ENCODE data around the gene GLRX5.

The GLRX5 gene

DNA sequence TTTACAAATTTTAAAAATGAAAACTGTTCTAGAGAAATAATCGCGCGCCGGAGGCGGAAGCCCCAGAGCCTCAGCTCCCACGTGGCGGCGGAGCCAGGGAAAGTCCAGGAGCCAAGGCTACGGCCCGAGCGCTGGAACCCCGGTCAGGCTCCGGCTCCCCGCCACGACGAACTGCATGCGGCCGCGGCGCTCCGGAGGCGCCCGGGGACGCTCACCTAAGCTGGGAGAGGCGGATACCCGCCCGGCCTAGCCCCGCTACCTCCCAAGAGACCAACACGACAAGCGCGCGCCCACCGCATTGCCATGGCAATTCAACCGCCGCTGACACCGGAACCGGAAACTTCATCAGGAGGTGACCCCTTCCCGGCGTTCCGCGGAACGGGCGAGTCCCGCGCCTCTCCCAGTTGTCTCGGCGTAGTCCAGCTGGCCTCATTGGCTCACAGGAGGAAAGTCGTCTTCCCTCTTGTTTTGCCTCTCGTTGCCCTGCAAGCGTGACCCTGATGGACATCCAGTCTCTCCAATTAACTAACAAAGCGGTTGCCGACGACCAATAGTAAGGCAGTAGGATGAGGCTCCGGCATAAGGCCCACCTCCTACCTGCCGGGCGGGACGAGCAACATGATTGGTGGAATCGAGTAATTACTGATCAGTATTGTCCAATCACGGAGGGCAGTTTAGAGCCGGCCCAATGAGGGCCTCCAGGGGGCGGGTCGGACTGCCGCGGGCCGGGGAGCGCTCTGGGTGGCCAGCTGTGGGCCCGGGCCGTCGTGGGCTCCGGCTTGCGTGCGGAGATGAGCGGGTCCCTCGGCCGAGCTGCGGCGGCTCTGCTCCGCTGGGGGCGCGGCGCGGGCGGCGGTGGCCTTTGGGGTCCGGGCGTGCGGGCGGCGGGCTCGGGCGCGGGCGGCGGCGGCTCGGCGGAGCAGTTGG lies at the start of gene GLRX5:
TSS of gene GLRX5 (plus strand) at position 752 of the 927 bp plus-strand sequence. CDS start at position 792, 40 bp downstream.
- POLR2A ChIA-PET, result interaction anchor here (0.7 to 3.1 kb wide), 7 partner anchors 9 to 89 kb away, joined by 3 to 15 read pairs (median 7); partner anchors contain the start of gene SYNE3
- no peak; the same call in 1 of the 2 replicates for TF ChIP-seq FOXK2 (IDR thresholded peaks at IDR 0.05)
- 0 out of 2 replicates have a peak, but pooled peaks have one; percentile 16 for TF ChIP-seq ELF4 (IDR thresholded peaks at IDR 0.05)
- no peak for TF ChIP-seq BHLHE40 (IDR thresholded peaks at IDR 0.05; ENCODE audit: borderline replicate concordance)
- TF ChIP-seq TARDBP (IDR thresholded peaks at IDR 0.05), result no peak
- no peak for TF ChIP-seq NFRKB (IDR thresholded peaks at IDR 0.05)
- no peak for TF ChIP-seq SP1 (IDR thresholded peaks at IDR 0.05)
- TF ChIP-seq FOXA1 (IDR thresholded peaks at IDR 0.05), result no peak
- TF ChIP-seq SUZ12 (IDR thresholded peaks at IDR 0.05), result no peak
- TF ChIP-seq HDGF (IDR thresholded peaks at IDR 0.05; ENCODE audit: borderline replicate concordance), result no peak
- TF ChIP-seq, protein P1, sequence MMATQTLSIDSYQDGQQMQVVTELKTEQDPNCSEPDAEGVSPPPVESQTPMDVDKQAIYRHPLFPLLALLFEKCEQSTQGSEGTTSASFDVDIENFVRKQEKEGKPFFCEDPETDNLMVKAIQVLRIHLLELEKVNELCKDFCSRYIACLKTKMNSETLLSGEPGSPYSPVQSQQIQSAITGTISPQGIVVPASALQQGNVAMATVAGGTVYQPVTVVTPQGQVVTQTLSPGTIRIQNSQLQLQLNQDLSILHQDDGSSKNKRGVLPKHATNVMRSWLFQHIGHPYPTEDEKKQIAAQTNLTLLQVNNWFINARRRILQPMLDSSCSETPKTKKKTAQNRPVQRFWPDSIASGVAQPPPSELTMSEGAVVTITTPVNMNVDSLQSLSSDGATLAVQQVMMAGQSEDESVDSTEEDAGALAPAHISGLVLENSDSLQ (IDR thresholded peaks at IDR 0.05), result peak; percentile 99
- TF ChIP-seq ARNT (IDR thresholded peaks at IDR 0.05), result peak; percentile 74
- peak; percentile 64 for TF ChIP-seq FOXM1 (IDR thresholded peaks at IDR 0.05; ENCODE audit: borderline replicate concordance)
- TF ChIP-seq L3MBTL2 (conservative IDR thresholded peaks at IDR 0.05), result peak; percentile 55
- no peak for TF ChIP-seq ZNF384 (IDR thresholded peaks at IDR 0.05)
- no peak for TF ChIP-seq LEF1 (IDR thresholded peaks at IDR 0.05; ENCODE audit: borderline replicate concordance)
- no peak for TF ChIP-seq CTBP1 (IDR thresholded peaks at IDR 0.05; ENCODE audit: borderline replicate concordance)
- DNase-seq (ENCODE audit: extremely low spot score), result peak; percentile 94

DNA sequence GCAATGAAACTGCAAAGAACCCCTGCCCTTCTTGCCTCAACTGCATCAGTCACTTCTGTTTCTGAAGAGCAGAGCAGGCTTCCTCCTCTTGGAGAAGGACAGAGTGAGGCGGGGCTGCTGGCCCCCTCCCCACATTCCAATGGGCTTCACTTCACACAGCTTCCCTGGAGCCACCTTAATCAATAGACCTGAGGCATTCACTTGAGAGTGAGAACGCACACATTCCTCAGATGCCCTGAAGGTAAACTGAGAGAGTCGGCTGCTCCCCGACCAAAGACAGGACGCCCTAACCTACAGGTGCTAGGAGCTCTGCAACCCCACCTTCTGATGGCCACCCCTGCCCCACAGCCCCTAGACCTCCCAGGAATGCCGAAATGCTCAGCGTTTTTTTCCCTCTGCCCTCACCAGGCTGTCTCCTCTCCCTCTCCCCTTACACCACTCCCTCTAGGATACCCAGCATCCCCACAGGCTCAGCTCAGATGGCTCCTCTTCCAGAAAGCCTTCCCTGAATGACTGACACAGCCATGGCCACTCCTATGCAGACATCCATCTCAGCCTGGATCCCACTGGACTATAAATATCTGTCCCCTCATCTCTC lies 49.5 kb upstream of the GLRX5 start:
- ChIA-PET POLR2A (no interaction called here), CTCF (interaction anchor here (0.9 kb wide), 1 partner anchor 41 kb away, joined by 5 read pairs; no protein-coding TSS in a partner anchor)
- TF ChIP-seq SUZ12 (IDR thresholded peaks at IDR 0.05) (no peak), CTBP1 (IDR thresholded peaks at IDR 0.05; ENCODE audit: borderline replicate concordance) (no peak)
- DNase-seq (ENCODE audit: extremely low spot score), result no peak

More for the DNA sequence above, at the start of gene GLRX5:
- CTCF ChIA-PET, result no interaction called here

DNA sequence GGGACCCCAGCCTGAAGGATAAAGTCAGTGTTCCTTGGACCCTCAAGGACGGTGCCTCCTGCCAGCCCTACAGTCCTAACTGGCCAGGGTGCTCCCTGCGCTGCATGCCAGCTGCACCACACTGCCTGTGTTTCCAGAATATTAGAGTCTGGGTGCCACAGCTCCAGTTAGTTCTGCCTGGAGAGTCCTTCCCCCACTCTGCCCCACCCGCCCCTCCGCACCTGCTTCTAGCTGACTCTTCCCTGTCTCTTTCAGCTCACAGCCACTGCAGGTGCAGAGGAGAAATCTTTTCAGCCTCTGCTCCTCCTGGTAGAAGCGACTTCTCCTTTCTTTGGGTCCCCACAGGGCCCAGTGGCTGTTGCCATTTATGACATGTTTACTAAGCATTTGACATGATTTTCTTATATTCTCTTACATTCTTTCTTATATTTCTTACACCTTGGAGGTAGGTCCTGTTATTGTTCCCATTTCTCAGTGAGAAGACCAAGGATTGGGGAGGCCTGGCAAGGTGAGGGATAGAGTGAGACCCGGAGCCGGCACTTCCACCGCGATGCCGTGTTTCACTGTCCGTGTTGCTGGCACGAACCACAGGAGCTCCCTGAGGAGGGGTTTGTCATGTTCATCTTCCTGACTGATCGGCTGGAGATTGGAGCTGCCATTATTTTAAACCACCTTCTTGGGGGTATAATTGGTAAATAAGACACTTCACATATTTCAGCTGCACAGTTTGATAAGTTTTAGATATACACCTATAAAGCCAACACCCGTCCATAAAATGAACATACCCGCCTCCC lies 47.8 kb upstream of the GLRX5 start:
- POLR2A ChIA-PET, result no interaction called here
- DNase-seq (ENCODE audit: extremely low spot score), result no peak
- TF ChIP-seq, protein P1 (IDR thresholded peaks at IDR 0.05), result no peak
- TF ChIP-seq SUZ12 (IDR thresholded peaks at IDR 0.05), result no peak
- no peak for TF ChIP-seq FOXM1 (IDR thresholded peaks at IDR 0.05; ENCODE audit: borderline replicate concordance)
- no peak for TF ChIP-seq ZNF384 (IDR thresholded peaks at IDR 0.05)
- CTCF ChIA-PET, result no interaction called here

DNA sequence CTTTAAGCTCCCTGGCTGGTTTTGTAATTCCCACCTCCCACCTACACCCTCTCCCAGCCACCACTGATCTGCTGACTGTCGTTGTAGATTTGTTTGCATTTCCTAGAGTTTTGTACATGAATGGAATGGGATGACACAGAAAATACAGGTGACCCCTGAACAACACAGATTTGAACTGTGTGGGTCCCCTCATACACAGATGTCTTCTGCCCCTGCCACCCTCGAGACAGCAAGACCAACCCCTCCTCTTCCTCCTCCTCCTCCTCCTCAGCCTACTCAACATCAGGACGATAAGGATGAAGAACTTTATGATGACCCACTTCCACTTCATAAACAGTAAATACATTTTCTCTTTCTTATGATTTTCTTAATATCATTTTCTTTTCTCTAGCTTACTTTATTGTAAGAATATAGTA lies 47.2 kb upstream of the GLRX5 start:
- CTCF ChIA-PET, result no interaction called here
- TF ChIP-seq, protein P1 (IDR thresholded peaks at IDR 0.05), result no peak
- TF ChIP-seq CTBP1 (IDR thresholded peaks at IDR 0.05; ENCODE audit: borderline replicate concordance) (no peak), SUZ12 (IDR thresholded peaks at IDR 0.05) (no peak), BHLHE40 (IDR thresholded peaks at IDR 0.05; ENCODE audit: borderline replicate concordance) (no peak), HDGF (IDR thresholded peaks at IDR 0.05; ENCODE audit: borderline replicate concordance) (no peak), ARNT (IDR thresholded peaks at IDR 0.05) (no peak), ZNF384 (IDR thresholded peaks at IDR 0.05) (no peak), LEF1 (IDR thresholded peaks at IDR 0.05; ENCODE audit: borderline replicate concordance) (no peak), ELF4 (IDR thresholded peaks at IDR 0.05) (no peak), L3MBTL2 (conservative IDR thresholded peaks at IDR 0.05) (no peak), NFRKB (IDR thresholded peaks at IDR 0.05) (no peak), TARDBP (IDR thresholded peaks at IDR 0.05) (no peak), SP1 (IDR thresholded peaks at IDR 0.05) (no peak), FOXA1 (IDR thresholded peaks at IDR 0.05) (no peak), FOXK2 (IDR thresholded peaks at IDR 0.05) (no peak), FOXM1 (IDR thresholded peaks at IDR 0.05; ENCODE audit: borderline replicate concordance) (no peak)
- no peak for DNase-seq (ENCODE audit: extremely low spot score)
- POLR2A ChIA-PET, result no interaction called here

DNA sequence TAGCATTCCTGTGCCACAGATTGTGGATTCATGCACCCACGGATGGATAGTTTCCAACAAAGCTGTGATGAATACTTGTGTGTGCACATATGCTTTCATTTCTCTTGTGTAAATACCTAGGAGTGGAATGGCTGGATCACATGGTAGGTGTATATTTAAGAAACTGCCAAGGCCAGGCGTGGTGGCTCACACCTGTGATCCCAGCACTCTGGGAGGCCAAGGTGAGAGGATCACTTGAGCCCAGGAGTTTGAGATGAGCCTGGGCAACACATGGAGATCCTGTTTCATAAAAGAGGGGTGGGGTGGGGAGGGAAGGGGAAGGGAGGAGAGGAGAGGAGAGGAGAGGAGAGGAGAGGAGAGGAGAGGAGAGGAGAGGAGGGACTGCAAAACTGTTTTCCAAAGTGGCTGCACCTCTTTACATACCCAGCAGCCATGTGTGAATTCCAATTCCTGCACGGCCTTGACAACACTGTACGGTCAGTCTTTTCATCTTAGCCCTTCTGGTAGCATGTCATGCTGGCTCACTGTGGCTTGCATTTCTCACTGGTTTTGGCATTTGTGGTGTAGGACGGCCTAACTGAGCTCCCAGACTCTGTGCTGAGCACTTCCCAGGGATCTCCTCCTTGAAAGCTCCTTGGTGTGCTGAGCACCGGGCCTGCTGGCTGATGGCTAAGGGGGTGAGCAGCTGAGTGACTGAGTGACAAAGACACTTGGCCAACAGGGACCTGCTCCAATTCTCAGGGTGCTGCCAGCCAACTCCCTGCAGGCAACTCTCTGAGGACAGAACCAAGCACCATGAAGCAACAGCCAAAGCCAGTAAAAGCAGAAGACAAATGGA lies 46.3 kb upstream of the GLRX5 start:
- no peak for DNase-seq (ENCODE audit: extremely low spot score)
- no peak for TF ChIP-seq ELF4 (IDR thresholded peaks at IDR 0.05)
- TF ChIP-seq TARDBP (IDR thresholded peaks at IDR 0.05), result no peak
- no peak for TF ChIP-seq SUZ12 (IDR thresholded peaks at IDR 0.05)
- TF ChIP-seq ZNF384 (IDR thresholded peaks at IDR 0.05), result no peak
- no peak for TF ChIP-seq FOXK2 (IDR thresholded peaks at IDR 0.05)
- TF ChIP-seq LEF1 (IDR thresholded peaks at IDR 0.05; ENCODE audit: borderline replicate concordance), result no peak
- TF ChIP-seq NFRKB (IDR thresholded peaks at IDR 0.05), result no peak
- TF ChIP-seq FOXM1 (IDR thresholded peaks at IDR 0.05; ENCODE audit: borderline replicate concordance), result no peak
- no peak for TF ChIP-seq CTBP1 (IDR thresholded peaks at IDR 0.05; ENCODE audit: borderline replicate concordance)
- TF ChIP-seq L3MBTL2 (conservative IDR thresholded peaks at IDR 0.05), result no peak
- TF ChIP-seq ARNT (IDR thresholded peaks at IDR 0.05), result no peak
- TF ChIP-seq FOXA1 (IDR thresholded peaks at IDR 0.05), result no peak
- TF ChIP-seq, protein P1 (IDR thresholded peaks at IDR 0.05), result no peak
- no peak for TF ChIP-seq SP1 (IDR thresholded peaks at IDR 0.05)
- POLR2A ChIA-PET, result no interaction called here
- CTCF ChIA-PET, result no interaction called here
